Epidermal melanocyte (primary cell): ENCODE data around the gene ZNF385D.
"Not testable (repeated sequence)": the region's sequence is repeated elsewhere in the genome, so short reads cannot be mapped to it uniquely, and the experiment has no call there.

Experiments
- DNase-seq: peaks from one replicate; pipeline ENCODE4 v3.0.0; 2011; ENCODE audit warnings: low spot score; ENCODE audit not compliant: insufficient read length

The ZNF385D gene

DNA sequence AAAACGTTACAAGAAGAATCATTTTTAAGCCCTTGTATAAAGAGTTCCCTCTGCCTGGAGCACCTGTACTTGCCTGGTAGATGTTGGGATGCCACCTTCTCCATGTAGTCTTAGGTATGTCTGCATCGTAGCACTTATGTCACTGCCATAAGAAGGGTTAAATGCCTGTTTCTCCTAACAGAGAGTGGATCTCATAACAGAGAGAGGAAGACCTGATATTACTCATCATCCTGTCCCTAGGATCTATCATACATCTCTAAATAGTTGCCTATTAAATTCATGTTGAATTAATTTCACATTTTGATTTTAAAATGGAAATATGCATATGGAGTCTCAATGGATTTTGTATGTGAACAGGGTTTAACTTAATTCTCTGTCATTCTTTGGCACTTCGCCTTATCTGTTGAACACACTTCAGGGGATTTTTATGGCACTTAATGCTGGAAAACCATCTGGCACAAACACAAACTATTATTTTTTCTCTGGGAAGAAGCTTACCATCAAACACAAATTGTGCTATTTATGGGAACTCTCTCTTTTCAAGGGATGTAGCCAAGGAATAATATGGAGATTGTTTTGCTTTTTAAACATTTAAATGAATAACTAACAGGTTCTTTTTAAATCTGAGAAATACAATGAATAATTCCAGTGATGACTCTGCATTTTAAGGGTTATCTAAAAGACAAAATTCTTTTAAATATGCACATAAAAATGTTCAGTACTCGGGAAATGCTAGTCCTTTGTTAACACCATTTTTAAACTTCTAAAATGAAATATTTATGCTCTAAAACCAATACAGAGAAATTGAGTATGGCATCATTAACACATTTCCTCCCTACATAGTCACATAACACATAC is 230.7 kb downstream of the ZNF385D start:
- no peak for DNase-seq

DNA sequence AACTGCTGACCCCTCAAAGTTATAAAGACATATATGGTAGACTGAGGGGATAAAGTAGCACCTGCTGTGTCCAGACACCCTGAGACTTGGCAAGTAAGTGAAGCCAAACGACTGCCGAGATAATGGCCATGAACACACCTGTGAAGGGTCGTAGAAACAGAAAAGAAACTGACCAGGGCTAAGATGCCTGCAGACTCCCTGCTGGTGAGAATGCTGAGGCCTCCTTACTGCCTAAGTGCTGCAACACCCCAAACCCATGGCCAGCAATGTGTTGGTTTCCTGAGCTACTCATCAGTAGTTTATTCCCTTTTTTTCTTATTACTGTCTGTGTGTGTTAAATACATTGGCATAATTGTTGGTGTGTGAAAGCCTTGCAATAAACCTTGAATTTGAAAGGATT is 233.8 kb downstream of the ZNF385D start:
- no peak for DNase-seq

DNA sequence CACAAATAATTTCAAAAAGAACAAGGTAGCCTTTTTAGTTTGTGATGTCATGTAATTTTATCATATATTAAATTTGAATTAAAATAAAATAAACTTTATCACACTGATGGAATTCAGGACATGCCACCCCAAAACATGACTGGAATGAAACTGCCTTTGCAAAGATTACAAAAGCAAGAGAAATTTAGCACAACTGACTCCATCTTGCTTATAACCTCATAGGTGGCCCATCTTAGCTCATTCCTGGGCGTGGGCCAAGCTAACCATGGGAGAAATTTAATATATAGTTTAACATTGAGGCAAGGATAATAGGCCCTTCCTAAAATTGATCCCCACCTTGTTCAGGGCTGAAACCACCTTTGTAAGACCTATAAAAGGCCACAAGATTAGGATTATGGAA is 235.6 kb downstream of the ZNF385D start:
- DNase-seq, result no peak

DNA sequence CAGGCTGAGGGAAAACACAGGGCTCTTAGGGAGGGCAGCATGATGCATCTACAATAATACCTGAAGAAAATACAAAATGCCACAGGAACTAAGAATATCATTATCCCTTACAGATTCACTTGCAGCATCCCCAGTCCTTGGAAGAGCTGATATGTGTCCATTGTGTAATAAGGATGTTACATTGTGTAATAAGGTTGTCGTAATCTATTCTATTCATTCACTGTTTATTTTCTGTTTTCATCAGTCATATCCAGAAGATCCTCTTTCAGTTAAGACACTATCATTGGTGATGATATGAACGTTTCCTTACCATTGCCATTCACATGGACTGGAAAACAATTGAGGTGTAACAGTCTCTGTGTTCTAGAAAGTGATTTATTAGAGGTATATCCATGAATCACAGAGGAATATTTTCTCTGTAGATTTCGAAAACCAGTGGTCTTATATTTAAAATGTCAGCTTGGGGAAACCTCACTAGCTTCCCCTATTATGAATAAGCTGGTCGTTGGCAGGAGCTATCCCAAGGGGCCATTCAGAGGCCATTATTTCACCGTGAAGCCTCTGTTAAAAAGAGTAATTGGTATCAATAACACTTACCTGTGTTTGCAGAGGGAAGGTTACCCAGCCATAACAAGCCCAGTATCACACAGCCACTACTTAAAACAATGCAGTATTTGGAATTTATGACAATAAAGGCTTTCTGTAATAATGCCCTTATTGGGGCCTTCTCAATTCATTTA is 241.1 kb downstream of the ZNF385D start:
- DNase-seq, result no peak

DNA sequence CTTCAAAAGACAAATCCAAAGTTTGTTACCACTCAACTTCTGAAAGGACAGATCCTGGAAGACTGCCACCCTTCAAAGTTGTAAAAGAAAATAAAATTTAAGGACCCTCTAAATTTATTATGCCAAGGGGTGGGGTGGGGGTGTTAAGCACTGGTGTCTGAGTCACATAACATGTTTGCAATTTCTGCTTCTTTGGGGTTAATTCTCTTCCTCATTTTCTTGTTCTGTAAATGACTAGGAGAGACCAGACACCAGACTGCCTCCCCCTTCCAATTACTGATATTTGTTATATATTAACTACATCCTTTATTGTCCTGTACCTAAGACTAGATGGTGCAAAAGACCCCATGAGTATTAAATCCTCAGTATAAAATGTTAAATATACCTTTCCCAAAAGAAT is 242.8 kb downstream of the ZNF385D start:
- no peak for DNase-seq

DNA sequence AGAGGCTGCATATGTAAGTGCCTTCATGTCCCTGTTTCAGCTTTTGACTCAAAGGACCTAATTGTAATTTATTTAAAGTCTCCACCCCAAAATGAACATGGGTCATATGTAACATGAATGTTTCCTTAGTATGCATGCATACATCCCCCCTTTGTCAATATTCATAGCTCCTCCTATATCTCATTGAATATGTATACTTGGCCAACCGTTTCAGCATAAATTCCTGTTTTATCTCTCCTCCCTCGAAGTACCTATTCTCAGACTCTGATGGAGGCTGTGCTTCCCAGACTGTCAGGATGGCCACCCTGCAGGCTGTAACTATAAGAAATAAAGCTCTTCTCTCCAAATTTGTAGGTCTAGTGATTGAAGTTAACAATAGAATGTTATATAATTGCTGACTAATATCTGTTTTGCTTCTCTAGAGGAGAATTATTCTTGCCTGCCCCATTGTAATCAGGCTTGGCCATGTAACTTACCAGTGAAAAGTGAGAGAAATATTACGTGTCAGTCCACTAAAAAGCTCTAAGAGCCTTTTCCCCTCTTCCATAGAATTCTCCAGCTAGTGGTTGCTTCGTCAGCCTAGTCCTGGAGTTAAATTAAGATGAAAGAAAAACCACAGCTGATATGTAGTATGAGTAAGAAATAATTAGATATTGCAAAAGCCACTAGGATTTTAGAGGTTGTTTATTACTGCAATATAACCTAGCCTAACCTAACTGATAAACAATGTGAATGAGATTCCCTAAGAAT is 245.1 kb downstream of the ZNF385D start:
- DNase-seq, result no peak

DNA sequence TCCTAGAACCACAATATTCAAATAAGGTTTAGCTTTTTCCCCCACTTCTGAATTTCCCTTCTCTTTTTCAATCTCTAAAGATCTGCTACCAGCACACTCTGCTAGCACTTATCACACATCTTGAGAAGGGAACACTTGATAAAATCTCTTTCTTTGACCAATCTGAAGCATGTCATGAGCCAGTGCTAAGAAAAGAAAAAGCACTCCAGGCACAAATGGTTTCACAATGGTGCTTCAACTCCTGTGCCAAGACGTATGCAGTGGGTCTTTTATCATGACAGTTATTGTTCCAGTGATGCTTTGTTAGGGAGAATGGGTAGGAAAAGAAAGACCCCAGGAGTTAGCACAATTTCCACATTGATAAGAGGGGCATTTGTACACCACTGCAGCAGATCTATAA is 248.4 kb downstream of the ZNF385D start:
- DNase-seq, result no peak

DNA sequence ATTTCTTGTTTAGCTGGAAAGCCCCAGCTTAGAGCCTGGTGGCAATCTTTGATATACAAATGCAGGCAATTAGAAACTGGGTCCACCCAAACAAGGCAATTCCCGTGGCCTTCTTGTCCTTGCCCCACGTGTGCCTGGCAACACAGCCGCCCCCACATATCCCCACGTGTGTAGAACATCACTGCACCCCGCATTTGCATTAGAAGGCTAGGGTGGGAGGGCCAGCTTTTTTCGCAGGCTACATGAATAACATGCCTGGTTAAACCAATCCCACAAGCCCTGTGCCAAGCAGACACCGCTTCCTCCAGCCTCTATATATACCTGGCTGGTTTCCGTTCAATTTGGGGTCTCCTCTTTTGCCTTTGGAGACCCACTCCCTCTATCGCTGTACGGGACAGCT is 250.2 kb downstream of the ZNF385D start:
- DNase-seq, result no peak

DNA sequence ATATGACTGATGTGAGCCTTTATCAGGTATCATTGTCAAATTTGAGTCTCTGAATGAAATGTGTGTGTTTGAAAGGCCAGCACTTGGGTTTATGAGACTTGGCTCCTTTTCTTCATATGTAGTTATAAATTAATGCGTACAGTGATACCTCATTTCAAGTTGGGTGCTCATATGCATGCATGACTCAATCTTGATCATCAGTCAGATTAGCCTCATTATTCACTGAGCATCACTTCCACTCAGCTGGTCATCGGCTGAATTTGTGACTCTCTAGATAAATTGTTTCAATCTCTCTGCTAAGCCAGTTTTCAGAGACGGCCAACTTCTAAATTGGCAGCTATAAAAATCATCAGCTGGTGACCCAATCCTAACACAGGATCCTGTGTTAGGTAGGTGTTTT is 260.3 kb downstream of the ZNF385D start:
- DNase-seq, result not testable (repeated sequence)

DNA sequence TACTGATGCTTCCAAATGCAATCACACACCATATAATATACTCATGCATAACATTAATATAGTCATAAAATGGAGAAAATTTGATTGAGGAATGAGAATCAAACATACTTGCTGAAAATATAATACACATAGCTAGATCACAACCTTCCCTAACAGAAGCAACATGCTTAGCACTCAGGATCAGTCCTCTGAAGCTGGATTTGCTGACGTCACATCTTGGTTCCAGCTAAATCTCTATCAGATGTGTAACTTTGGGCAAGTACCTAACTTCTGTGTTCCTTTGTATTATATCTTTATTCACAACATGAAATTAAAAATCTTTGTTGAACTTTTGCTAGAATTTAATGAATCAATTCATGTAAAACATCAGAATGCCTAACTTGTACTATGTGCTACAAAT is 263.5 kb downstream of the ZNF385D start:
- DNase-seq, result no peak

DNA sequence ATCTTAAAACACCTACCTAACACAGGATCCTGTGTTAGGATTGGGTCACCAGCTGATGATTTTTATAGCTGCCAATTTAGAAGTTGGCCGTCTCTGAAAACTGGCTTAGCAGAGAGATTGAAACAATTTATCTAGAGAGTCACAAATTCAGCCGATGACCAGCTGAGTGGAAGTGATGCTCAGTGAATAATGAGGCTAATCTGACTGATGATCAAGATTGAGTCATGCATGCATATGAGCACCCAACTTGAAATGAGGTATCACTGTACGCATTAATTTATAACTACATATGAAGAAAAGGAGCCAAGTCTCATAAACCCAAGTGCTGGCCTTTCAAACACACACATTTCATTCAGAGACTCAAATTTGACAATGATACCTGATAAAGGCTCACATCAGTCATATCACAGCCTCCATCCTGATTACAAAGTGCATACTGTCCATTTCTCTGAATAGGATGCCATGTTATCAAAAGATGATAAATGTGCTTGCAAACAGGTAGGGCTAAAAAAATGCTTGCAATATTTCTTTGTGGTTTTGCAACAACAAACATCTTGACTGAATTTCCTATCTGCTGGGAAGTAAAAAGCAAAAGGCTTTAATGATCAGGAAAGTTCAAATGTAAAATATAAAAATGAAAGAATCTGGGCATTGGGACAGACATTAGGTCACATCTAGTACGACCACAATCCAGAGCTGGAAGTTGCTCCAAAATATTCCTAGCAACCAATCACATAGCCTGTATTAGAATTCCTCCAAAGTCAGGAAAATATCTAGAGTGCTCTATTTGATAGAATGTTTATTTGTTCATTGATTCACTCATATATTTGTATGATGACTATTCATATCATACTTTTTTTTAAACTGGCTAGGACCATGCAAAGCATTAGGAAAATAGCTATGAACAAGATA is 264.7 kb downstream of the ZNF385D start:
- DNase-seq, result not testable (repeated sequence)

DNA sequence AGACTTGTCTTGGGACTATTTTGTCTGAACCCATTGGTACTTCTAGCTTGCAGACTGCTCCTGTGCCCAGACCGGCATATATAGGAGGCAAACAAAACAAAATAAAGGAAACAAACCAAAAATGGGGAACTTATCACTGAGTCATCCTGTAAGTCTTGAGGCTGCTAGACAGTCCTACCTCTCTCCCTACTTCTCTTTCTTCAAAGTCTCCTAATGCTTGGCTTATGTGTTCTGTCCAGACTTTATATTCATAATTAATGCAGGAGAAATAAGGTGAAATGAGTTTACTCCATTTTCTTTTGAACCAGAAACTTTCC is 266.2 kb downstream of the ZNF385D start:
- DNase-seq, result no peak

DNA sequence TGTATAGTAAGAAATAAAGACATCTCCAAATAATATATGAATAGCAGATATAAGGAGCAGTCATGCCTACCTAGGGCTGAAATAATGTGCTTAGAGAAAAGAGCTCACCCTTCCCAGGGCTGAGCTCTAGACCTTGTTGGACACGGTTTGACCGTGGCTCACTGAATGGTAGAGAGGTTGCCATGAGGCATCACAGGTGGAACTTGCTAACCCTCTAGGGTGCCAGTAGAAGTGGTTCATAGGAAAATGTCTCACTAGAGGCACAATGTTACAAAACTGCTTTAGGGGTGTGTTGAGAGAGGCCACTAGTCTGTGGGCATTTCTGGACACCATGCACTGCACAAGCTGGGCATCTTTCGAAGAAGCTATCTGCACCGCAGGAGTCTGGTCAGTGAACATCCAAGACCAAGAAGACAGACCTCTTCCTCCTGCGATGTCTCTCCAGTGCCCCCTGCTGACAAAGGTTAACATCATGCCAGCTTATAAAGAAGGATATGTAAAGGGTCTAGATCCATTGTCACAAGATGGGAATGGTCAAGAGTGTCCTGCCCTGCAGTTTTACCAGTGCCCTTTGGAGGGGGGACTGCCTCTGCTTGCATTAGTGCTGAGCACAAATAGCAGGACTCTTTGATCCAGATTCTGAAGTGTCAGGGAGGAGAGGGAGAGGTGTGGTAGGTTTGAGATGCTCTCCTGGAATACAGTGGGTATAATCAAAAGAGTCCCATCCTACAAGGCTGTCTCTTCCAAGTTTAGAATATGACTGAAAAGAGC is 266.8 kb downstream of the ZNF385D start:
- DNase-seq, result peak; percentile 17

DNA sequence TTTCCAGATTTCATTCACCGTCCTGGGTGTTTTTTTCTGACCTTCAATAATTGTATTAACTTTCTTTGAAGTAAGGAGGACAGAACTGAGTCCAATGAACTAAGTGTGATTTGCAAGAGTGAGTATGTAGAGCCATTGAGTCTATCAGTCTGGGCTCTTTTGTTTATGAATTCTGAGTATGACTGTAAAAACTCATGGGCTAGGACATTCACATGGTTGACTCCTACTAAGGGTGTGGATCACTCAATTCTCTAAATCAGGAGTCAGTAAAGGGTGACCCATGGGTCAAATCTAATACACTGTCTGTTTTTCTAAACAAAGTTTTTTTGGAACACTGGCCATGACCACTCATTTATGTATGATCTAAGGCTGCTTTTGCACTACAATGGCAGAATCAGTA is 269.0 kb downstream of the ZNF385D start:
- no peak for DNase-seq

DNA sequence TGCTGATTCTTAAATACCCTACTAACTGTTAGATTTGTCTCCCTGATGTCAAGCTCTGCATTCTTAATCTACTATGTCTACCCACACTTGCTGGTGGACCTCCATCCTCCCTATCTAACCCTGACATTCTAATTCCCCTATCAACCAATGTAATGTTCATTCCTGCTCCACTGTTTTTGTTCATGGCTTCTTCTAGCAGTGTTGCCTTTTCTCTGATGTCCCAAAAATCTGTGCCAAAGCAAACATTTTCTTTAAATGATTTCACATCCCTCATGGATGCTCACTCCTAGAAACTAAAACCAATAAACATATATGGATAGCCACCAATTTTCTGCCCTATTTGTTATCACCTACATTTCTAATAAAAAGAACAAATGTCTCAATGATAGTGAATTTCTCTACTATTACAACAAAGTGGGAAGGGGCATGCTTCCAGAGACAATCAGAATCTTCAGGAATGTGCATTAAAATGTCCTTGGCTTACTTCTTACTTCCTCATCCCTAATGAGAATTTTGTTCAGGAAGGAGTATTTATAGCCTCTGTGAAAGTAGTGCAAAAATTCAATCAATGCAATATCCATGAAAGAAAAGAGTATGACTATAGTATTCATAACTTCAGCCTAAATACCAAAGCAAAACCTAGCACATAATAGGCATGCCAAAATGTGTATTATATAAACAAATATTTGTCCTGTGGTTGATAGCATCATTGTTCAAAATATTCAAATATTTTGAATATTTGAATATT is 273.3 kb downstream of the ZNF385D start:
- DNase-seq, result peak; percentile 16

DNA sequence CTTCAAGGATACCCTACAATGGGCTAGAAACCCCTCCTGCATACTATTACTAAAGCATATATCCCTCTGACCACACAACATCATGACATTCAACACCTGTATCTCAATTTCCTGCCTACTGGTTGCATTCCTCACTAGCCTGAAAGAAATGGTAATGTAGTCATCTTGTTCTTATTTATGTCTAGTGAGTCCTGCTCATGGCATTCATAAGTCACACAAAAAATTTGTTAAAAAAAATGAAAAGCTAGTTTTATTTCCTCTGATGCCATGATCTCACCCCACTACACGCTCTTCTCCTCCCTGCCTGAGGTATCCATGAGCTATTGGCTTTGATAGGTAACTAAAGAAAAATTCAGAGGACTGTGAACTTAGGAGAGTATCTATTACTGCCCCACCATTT is 284.5 kb downstream of the ZNF385D start:
- DNase-seq, result no peak

DNA sequence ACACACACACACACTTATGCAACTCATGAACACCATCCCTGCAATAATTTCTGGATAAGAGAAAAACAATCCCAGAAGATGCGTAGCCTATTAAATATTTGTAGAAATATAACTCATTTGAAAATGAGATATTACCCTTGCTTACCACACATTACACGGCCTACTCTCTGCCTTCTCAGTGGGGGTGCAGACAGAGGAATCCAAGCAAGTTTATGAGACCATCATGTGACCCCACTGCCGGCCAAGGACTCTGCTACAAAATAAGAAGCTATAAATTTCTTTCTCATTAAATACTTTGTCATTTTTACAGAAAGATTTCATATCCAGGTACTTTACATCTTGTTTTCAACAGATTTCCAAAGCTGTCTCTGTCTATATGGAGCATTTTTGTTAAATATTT is 286.3 kb downstream of the ZNF385D start:
- DNase-seq, result no peak

DNA sequence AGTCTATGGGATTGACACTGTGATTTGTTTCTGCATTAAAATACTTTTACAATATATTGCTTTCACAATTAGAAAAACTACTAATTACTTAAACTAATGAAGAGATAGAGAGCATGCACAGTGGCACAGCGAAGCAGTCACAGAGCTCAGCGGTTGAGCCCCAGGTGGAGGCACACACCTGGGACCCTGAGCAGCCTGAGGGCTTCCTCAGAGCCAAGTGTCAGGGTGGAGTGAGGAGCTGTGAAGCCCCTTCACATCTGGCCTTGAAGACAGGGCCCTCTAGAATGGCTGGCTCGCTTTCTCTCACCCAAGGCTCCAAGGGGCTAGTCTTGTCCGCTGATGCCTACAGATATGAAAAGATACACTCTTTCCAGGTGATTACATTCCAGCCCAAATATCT is 287.7 kb downstream of the ZNF385D start:
- DNase-seq, result no peak

DNA sequence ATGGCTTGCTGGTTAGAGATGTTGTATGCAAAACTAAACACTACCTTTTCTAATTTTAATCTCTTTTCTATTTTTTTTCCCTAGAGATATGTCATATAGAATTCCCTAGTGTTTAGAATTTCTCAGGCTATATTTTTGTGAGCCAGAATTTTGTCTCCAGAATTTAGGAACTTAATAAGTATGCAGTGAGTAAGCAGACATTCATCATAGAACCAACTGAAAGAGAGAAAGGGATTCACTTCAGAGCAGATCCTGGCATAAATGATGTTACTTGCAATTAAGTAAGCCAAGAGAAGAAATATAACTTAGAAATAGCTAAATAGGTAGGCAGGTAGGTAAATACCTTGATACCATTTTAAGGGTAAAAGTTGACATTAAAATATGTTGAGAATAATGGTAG is 288.9 kb downstream of the ZNF385D start:
- no peak for DNase-seq

DNA sequence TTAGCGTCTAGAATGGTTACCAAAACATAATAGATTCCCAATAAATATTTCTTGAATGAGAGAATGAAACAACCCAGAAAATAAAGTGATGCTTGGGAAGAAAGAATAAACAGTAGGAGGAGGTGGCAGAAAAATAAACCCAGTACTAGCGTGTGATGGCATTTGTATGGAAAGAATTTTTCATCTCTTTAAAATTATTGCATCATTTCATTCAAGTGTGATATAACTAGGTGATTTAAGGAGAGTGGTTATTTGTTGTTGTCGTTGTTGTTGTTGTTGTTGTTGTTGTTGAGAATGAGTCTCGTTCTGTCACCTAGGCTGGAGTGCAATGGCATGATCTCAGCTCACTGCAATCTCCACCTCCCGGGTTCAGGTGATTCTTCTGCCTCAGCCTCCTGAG is 293.9 kb downstream of the ZNF385D start:
- no peak for DNase-seq
